PFSK-1 (cell line): ENCODE measurements around the gene OR4D2.

ENCODE experiments used
- POLR2AphosphoS5 ChIP-seq: IDR thresholded peaks from 2 replicates; pipeline ENCODE4 v1.6.1; 2012; ENCODE audit warnings: low read depth, mild to moderate bottlenecking, control low read depth, low read length, moderate library complexity
- REST ChIP-seq, 2 experiments: IDR thresholded peaks; 2 replicates each; pipeline versions ENCODE4 v1.6.1 to v1.8.0; 2011 to 2012; ENCODE audit warnings: low read depth in 2 of 2, low read length in 2 of 2, control low read depth in 1 of 2, inconsistent platforms in 1 of 2, mild to moderate bottlenecking in 1 of 2, moderate library complexity in 1 of 2; ENCODE audit not compliant: insufficient read depth in 1 of 2
- SIN3A ChIP-seq: IDR thresholded peaks from 2 replicates; pipeline ENCODE4 v1.6.1; 2012; ENCODE audit warnings: mild to moderate bottlenecking, low read length, moderate library complexity, borderline replicate concordance; ENCODE audit not compliant: insufficient read depth
- TAF1 ChIP-seq: IDR thresholded peaks from 2 replicates; pipeline ENCODE4 v1.6.1; 2012; ENCODE audit warnings: low read length, control low read depth, borderline replicate concordance; ENCODE audit not compliant: insufficient read depth

- TF ChIP-seq REST (IDR thresholded peaks at IDR 0.05; ENCODE audit: insufficient read depth in 1 of 2, low read depth in 2 of 2, low read length in 2 of 2) (no peak), POLR2AphosphoS5 (no peak), SIN3A (no peak), TAF1 (no peak)
Observed at GRCh38 chr17:58136669-58137279, 30.0 kb upstream of the OR4D2 start.
